Embryonic facial prominence (tissue), 1 donor: ENCODE results near the gene RPN1.
"Not testable (repeated sequence)": the region's sequence is repeated elsewhere in the genome, so short reads cannot be mapped to it uniquely, and the experiment has no call there.

Source experiments
- DNase-seq: peaks from one replicate; pipeline ENCODE4 v3.0.0-alpha.2; 2016; ENCODE audit errors: extremely low spot score

Gene RPN1

DNA sequence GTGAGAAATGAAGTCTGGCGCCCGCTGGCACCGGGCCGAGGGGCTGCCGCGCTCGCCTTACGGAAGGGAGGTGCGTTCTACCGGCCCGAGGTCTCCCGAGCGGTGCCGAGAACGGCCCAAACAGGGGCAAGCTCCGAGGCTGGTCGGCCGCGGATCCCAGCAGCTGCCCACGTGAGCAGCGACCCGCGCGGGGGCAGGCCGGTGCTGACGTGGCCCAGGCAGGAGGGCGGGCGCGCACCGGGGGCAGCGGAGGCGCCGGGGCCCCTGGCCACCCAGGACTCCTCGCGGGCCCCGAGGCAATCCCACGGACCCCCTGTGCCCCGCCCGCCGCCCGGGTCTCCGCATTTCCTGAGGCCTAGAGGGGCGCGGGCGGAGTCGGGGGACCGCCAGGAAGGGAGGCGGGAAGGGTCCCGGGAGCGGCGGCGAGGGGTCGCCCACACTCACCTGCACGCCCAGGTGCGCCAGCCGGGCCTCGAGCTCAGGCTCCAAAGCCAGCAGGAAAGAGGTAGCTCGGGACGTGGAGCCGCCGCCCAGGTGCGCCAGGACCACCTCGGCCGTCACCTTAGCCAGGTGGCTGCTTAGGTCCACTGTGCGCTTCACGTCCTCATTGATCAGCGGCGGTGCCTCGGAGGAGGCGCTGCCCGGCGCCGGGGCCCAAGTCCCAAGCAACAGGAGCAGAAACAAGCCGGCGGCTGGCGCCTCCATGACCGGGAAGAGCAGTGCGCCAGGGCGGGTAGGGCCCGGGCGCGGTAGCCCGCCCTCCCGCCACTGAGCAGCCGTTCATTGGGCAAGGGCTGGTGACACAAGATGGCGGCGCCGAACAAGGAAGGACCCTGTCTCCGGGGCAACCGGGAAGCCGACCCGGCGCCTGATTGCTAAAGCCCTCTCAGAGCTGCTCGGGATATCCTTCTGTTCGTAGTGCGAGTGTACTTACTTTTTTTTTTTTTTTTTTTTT, at the start of gene RPN1:
RPN1 (minus strand) TSS at position 723 of the 955 bp plus-strand sequence; CDS start at position 705, 18 bp downstream.
- DNase-seq = peak; percentile 92

DNA sequence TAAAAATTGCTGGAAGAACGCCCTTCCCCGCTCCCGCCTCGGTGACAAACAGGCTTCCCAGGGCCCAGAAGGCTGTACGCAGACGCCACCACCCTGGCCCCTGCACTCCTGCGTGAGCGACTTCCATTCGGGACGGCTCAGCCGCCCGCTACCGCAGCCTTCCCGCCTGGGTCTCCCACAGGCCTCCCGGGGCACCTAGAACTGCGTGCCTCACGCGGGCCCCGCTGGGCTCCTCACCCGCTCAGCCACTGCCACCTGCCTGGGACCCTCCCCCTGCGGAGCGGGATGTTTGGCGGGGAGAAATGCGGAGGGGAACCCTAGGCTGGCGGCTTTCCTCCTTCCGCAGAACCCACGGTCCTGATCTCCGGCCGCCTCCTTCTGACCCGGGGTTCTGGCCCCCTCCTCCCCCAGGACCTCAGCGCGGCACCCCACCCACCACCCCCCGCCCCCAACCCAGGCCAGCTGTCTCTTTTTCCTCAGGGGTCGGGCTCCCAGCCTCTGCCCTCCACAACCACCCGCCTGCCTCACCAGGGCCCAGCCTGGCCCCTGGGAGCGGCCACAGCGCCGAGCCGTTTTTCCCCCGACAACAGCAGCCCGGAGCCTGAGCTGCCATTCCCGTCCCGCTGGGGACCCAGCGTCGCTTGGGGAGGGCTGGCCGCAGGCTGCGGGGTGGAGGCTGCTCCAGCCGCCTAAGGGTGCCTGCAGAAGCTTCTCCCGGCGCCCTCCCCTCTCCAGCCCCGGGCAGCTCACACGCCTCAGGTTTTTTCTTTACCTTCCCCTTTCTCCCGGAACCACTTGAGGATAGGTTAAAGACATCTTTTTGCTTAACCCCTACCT, 47.8 kb upstream of the RPN1 start:
- no peak for DNase-seq

DNA sequence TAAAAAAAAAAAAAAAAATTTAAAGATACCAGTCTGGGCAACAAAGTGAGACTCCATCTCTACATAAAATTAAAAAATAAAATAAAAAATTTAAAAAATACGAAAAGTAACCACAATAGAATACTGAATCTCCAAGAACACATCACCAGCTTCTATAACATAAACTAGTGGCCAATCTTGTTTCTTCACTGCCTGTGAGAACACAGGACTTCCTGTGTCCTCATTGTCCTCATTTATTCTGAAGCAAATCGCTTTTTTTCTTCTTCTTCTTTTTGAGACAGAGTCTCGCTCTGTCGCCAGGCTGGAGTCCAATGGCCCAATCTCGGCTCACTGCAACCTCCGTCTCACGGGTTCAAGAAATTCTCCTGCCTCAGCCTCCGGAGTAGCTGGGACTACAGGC, 46.7 kb upstream of the RPN1 start:
- DNase-seq = no peak

DNA sequence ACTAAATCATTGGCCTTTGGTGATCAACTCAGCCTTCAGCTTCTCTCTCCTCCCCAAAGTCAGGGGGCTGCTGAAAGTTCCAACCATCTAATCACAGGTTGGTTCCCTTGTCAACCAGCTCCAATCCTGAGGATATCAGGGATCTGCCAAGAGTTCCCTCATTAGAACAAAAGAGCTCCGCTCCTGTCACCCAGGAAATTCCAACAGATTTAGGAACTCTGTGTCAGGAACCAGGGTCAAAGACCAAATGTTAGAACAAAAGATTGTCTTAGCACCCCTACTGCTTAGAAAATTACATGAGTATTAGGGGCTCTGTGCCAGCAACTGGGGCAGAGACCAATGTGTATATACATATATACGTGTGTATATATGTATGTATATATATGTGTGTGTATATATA, 43.1 kb upstream of the RPN1 start:
- no peak for DNase-seq

DNA sequence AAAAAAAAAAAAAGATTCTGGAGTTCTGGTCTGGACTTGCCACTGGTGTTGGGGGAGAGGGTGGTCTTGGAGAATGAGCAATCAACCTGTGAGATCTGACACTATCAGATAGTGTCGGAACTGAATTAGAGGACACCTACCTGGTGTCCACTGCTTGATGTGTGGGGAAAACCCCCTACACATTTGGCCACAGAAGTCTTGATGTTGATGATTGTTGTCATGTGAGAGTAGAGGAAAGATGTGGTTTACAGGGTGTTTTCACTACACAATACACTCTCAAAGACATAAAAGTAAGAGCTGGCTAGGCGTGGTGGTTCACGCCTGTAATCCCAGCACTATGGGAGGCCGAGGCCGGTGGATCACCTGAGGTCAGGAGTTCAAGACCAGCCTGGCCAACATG, 38.4 kb upstream of the RPN1 start:
- DNase-seq = no peak

DNA sequence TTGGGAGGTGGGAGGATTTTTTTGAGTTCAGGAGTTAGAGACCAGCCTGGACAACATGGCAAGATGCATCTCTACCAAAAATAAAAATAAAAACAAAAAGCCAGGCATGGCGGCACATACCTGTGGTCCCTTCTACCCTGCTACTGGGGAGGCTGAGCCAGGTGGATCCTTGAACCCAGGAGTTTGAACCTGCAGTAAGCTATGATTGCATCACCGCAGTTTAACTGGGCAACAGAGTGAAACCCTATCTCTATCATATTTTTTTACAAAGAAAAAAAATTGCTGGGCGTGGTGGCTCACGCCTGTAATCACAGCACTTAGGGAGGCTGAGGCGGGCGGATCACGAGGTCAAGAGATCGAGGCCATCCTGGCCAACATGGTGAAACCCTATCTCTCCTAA, 35.8 kb upstream of the RPN1 start:
- no peak for DNase-seq

DNA sequence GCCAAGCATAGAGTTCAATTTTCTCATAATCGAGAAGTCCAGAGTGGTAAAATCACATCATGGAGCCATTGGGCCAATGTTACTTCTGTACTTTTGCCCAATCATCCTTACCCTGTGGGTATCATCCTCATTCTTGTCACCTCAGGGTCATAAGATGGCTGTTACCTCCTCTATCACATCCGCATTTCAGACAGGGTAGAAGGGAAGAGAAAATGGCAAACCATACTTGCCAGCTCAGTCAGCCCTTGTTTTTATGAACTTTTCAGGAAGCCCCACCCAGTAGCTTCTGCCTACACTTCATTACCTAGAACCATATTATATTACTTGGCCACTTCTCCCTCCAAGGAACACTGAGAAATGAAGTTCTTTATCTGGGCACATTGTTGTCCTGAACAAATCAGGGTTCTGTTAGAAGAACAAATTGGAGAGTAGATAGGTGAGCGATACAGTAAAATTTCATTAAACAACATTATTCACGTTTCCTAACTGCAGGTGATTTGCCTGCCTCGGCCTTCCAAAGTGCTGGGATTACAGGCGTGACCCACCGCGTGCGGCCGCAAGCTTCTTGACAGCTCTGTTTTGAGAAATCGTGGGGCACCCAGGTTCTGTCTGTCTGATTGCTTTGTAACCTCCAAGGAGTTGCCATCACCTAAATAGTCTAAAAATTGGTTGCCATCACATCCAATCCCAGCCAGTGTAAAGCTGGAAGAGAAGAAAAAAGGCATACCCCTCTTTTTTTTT, 34.5 kb upstream of the RPN1 start:
- no peak for DNase-seq

DNA sequence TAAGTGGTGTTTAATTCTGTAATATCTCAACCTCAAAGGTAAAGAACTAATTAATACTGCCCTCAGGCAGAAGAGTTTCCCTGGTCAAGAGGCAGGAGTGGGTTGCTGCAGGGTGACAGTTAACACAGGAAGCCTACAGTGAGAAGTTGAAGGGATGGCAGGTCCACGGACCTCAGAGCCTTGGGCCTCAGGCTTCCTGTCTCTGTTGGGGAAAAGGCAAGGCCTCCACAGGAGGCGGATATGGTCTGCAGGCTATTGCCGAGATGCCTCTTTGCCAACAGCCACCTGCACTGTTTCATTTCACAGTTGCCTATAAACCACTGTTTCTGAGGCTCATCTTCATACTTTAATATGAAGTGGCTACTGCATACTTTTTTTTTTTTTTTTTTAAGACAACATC, 33.3 kb upstream of the RPN1 start:
- no peak for DNase-seq

DNA sequence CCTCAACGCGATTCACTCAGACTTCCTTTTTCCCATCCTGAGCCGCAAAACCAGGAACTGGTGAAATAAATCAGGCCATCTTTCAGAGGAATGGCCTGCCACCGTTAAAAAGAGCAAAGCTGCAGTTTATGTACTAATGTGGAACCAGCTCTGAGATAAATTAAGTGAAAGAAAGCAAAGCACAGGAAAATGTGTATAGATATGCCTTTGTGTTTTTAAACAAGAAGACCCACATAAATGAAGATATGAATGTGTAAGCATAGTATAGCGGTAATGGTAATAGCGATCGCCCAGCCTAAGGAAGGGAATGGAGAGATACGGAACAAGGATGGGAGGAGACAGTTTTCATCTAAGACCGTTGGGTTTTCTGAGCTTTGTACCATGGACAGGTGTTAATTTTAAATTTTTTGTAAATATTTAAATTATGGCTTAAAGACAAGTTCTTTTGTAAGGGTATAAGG, 30.8 kb upstream of the RPN1 start:
- peak; percentile 18 for DNase-seq

DNA sequence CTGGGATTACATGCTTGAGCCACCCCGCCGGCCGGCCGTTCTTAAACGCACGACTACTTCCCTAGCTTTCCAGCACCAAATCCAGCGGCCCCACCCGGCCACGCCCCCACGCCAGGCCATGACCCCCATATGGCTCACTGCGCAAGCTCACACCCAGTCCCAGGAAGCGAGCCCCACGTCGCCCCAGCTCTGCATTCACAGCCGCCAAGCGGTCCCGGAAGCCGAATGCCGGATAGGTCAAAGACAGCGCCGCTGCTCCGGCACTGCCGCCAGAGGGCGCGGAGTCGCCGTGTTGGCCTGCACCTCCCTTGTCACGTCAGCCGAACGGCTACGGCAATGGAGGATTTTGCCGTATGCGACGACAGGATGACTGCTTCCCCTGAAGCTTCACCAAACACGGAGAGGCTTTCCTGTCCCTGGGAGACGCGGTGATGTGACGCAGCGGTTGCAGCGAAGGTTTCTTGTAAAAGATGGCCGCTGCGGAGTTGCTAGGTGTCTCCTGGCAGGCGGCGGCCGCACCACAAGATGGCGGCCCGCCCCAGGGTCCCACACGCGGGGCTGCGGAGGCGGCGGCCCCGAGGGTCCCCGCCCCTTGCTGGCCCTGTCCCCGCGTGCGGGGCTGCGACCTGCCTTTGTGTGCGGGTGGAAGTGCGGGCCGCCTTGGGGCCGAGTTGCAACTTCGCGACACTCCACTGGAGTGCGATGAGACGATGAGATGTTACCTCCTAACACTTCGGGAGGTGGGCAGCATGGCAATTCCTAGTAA, 30.2 kb upstream of the RPN1 start:
- DNase-seq = peak; percentile 90

DNA sequence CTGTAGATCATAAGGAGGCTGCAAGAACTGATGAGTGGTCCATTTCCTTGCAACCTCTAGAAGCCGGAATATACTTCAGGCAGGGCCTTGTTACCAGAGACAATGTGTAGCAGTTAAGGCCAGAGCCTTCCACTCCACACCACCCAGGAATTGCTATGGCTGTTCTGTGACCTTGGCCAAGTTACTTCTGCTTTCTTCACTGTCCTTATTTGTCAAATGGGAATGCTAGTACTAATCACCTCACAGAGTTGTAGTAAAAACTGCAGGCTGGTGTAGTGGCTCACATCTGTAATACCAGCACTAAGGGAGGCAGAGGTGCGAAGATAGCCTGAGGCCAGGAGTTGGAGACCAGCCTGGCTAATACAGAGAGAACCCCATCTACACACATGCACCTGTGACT, 28.7 kb upstream of the RPN1 start:
- DNase-seq = no peak

DNA sequence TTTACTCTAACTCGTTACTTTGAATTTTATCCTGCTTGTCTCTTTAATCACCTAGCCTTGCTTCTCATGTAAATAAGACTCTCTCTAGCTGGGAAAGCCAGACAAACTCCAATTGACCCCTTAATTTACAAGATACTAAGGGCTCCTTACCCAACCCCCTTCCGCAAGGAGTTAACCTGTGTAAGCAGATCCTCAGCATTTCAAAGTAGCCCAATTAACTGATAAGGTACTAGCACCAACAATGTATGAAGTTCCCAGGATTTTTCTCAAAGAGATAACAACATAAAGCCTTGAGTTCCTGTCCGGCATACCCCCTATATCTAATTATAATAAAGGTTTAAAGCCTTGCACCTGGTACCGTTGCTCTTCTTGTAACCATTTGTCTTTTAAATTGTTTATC, 25.2 kb upstream of the RPN1 start:
- not testable (repeated sequence) for DNase-seq

DNA sequence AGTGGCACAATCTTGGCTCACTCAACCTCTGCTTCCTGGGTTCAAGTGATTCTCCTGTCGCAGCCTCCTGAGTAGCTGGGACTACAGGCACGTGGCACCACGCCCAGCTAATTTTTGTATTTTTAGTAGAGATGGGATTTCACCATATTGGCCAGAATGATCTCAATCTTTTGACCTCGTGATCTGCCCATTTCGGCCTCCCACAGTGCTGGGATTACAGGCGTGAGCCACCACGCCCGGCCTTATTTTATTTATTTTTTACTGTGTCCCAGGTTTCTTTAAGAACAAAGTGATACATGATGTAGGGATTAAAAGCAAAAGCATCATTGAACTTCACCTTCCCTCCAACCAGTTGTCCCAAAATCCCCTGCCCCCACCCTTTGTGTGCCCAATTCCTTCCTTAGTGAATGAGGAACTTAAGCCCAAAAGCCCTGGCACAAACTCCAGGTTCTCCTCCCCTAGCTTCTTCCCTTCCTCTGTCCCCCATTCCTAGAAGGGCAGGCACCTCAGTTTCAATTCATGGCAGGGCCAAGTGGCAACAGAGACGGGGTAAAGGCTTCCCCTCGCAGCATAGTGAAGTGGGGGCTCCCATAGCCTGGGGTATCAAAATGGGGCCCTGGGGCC, 23.7 kb upstream of the RPN1 start:
- DNase-seq = no peak

DNA sequence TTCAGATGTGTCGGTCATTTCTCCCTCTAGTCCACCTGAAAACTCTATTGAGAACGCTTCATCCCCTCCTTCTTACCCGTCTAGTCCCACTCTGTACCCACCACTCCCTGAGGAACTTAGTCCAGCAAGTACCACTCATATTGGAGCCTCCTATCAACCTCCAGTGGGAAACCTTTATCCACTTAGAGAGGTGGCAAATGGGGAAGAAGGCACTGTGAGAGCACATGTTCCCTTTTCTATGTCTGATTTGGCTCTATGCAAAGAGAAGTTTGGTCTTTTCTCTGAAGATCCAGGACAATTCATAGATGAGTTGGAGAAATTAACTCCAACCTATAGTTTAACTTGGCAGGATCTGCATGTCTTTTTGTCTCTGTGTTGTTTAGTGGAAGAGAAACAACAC, 17.0 kb upstream of the RPN1 start:
- no peak for DNase-seq

DNA sequence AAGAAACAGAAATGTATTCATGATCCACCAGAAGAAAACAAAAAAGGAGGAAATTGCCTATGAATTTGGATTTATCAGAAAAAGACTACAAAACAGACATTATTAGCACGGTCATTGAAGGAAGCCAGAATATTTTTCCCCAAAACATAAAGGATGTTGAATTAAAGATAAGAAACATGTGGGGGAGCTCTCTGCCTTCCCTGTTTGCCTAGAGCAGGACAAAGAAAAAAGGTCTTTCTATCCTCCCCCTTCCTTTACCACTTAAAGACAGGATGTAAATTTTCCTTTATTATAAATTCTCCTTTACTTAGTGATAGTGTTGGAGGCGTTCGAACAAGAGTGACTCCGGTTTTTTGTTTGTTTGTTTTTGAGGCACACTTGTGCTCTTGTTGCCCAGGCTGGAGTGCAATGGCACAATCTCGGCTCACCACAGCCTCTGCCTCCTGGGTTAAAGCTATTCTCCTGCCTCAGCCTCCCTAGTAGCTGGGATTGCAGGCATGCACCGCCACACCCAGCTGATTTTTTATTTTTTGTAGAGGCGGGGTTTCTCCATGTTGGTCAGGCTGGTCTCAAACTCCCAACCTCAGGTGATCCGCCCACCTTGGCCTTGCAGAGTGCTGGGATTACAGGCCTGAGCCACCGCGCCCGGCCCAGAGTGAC, 14.9 kb upstream of the RPN1 start:
- no peak for DNase-seq

DNA sequence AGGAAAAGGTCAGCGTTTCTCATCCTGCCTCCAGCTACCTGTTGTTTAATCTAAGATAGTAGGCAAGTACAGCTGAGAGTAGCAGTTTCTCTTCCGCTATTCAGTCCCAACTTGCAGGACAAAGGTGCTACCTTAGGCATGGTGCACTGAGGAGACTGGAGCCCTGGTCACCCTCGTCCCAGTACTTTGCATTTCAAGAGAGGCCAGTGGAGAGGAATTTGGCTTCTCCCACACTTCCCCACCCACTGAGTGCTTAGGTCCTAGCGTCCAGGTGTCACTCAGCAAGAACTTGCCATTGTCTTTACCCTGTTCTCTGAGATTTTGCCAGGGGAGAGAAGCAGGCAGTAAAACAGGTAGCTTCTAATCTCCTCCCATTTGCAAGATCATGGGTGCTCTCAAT, 12.5 kb upstream of the RPN1 start:
- no peak for DNase-seq

DNA sequence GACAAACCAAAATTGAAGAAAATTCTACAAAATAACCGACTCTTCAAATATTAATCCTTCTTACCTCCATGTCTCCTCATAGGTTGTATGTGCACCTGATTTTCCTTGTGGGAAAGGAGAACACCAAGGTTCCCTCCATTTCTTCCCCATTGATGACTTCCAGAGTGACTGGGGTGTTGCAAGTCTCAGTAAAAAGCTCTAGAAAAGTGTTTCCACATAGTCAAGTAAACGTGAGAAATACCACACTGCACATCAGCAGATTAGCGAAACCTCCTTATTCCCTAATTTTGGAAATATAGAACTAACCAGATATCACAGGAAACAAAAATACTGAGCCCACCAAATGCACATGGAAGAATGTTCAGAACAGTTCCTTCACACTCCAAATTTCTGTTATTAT, 4.9 kb upstream of the RPN1 start:
- no peak for DNase-seq

DNA sequence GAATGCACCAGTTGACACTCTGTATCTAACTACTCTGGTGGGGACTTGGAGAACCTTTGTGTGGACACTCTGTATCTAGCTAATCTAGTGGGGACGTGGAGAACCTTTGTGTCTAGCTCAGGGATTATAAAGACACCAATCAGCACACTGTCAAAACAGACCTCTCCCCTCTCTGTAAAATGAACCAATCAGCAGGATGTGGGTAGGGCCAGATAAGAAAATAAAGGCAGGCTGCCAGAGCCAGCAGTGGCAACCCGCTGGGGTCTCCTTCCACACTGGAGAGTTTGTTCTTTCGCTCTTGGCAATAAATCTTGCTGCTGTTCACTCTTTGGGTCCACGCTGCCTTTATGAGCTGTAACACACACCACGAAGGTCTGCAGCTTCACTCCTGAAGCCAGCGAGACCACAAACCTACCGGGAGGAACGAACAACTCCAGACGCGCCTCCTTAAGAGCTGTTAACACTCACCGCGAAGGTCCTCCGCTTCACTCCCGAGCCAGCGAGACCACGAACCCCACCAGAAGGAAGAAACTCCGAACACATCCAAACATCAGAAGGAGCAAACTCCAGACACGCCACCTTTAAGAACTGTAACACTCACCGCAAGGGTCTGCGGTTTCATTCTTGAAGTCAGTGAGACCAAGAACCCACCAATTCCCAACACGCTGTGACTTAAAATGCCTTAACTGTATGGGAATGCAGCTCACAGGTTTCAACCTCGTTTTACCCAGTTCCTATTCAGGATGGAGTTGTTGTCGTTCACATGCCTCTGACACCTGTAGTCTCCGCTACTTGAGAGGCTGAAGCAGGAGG, 3.6 kb upstream of the RPN1 start:
- DNase-seq = not testable (repeated sequence)

DNA sequence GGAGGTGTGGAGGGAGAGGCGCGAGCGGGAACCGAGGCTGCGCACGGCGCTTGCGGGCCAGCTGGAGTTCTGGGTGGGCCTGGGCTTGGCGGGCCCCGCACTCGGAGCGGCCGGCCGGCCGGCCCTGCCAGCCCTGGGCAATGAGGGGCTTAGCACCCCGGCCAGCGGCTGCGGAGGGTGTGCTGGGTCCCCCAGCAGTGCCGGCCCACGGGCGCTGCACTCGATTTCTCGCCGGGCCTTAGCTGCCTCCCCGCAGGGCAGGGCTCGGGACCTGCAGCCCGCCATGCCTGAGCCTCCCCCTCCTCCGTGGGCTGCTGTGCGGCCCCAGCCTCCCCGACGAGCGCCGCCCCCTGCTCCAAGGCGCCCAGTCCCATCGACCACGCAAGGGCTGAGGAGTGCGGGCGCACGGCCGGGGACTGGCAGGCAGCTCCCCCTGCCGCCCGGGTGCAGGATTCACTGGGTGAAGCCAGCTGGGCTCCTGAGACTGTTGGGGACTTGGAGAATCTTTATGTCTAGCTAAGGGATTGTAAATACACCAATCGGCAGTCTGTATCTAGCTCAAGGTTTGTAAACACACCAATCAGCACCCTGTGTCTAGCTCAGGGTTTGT, 2.9 kb upstream of the RPN1 start:
- not testable (repeated sequence) for DNase-seq
